ENCODE data around the gene PIEZO1. TPM values are rescaled to one million over a fixed set of nuclear protein-coding genes. Genes with fewer than 3 reads are reported as not detected.

PIEZO1 gene
- polyA plus RNA-seq, 1 experiment = 139 TPM

DNA sequence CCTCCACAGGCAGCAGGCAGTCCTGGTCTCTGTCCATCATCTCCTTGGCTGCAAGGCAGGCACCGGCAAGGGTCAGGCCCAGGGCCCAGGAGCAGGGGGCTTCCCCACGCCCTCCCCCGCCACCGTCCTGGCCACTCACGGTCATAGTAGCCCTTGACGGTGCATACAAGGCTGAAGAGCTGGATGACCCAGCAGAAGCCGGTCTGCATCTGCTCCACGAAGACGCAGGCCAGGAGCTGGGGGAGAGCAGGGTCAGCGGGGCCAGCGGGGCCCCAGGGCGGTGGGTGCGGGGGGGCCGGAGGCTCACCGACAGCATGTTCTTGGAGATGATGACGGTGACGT lies 58.6 kb downstream of the PIEZO1 start:
- Histone ChIP-seq H3K36me3 (ENCODE audit: control insufficient read depth, insufficient read depth, low read length) (peaks cover 61% of the 10 kb centered on the region), H3K27me3 (ENCODE audit: control insufficient read depth, insufficient read depth, low read length) (no peaks in the 10 kb centered on the region), H3K4me3 (ENCODE audit: low read depth, low read length) (no peak overlapping the region)
- TF ChIP-seq, protein P1, sequence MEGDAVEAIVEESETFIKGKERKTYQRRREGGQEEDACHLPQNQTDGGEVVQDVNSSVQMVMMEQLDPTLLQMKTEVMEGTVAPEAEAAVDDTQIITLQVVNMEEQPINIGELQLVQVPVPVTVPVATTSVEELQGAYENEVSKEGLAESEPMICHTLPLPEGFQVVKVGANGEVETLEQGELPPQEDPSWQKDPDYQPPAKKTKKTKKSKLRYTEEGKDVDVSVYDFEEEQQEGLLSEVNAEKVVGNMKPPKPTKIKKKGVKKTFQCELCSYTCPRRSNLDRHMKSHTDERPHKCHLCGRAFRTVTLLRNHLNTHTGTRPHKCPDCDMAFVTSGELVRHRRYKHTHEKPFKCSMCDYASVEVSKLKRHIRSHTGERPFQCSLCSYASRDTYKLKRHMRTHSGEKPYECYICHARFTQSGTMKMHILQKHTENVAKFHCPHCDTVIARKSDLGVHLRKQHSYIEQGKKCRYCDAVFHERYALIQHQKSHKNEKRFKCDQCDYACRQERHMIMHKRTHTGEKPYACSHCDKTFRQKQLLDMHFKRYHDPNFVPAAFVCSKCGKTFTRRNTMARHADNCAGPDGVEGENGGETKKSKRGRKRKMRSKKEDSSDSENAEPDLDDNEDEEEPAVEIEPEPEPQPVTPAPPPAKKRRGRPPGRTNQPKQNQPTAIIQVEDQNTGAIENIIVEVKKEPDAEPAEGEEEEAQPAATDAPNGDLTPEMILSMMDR (IDR thresholded peaks at IDR 0.05; ENCODE audit: insufficient read depth, low read depth, low read length) = no peak
- POLR2A ChIA-PET = no interaction called here
- no peak for DNase-seq (ENCODE audit: low read depth)
- CTCF ChIA-PET = interaction anchor here (1.1 to 1.6 kb wide), 2 partner anchors 11 kb away, joined by 3 to 6 read pairs; no protein-coding TSS in a partner anchor

DNA sequence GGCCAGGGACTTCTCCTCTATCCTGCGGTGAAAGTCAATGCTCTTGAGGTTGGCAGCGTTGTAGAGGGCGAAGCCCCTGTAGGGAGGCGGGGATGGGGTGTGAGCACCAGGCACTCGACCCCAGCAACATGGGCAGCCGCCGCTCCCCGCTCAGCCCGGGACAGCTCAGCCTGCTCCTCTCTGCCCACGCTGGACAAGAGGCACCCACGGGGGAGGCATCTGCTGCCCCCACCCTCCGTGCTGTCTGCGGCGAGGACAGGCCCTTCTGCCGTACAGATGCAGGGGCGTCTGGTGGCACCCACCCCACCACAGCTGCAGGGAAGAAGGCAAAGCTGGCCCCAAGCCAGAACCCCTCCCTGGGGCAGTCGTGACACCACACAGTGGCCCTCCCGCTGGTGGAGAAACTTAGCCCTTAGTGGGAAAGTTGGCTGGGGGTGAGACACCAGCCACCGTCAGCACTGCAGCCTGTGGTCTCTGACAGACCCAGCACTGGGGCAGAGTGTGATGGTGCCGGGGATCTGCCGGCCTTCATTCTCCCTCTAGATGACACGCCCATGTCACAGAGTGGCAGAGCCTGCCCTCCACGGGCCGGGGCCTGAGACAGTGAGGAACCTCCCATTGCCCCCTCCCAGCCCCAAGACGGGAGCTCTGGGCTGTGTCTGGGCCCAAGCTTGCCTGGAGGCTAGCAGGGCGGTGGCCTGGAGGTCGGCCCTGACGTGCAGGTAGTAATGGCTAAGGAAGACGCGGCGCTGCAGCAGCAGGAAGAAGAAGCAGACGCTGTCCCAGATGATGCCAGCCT lies 59.2 kb downstream of the PIEZO1 start:
- peaks cover 62% of the 10 kb centered on the region for H3K36me3 ChIP-seq (ENCODE audit: control insufficient read depth, insufficient read depth, low read length)
- CTCF ChIA-PET = interaction anchor here (1.1 kb wide), 1 partner anchor 12 kb away, joined by 3 read pairs; no protein-coding TSS in a partner anchor
- DNase-seq (ENCODE audit: low read depth) = no peak

DNA sequence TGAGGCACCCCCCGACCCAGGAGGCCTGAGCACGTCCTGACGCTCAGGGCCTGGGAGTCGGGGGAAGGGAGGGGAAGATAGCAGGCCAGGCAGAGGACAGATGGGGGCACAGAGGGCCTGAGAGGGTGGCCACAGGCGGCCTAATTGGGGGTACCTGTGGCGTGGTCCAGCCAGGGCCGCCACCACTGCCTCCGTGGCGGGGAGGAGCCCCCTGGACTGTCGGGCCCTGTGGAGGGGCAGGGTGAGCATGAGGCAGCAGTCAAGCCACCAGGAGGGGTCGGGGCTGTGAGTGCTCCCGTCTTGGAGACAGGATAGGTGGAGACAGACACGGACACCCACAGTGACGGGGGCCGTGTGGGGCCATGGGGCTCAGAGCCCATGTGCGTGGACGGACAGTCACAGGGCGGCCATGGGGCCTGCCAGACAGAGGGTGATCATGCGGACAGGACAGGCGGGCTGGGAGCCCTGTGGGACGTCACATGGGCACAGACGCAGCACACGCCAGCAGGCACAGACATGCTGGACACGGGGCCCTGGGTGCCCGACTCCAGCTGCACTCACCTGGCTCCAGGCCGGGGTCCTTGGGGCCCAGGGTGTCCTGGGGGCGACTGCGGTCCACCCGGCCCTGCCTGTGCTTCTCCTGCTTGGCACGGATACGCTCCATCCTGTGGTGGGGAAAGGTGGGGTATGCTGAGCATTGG lies 60.0 kb downstream of the PIEZO1 start:
- POLR2A ChIA-PET = no interaction called here
- TF ChIP-seq, protein P1 (IDR thresholded peaks at IDR 0.05; ENCODE audit: insufficient read depth, low read depth, low read length) = no peak
- no peak for DNase-seq (ENCODE audit: low read depth)
- Histone ChIP-seq H3K27me3 (ENCODE audit: control insufficient read depth, insufficient read depth, low read length) (no peaks in the 10 kb centered on the region), H3K36me3 (ENCODE audit: control insufficient read depth, insufficient read depth, low read length) (peaks cover 65% of the 10 kb centered on the region), H3K4me3 (ENCODE audit: low read depth, low read length) (no peak overlapping the region)
- CTCF ChIA-PET = interaction anchor here (1.1 kb wide), 1 partner anchor 13 kb away, joined by 3 read pairs; no protein-coding TSS in a partner anchor

More for the DNA sequence above, 59.2 kb downstream of the PIEZO1 start:
- no peak overlapping the region for H3K4me3 ChIP-seq (ENCODE audit: low read depth, low read length)
- TF ChIP-seq, protein P1 (IDR thresholded peaks at IDR 0.05; ENCODE audit: insufficient read depth, low read depth, low read length) = no peak
- H3K27me3 ChIP-seq (ENCODE audit: control insufficient read depth, insufficient read depth, low read length) = no peaks in the 10 kb centered on the region
- POLR2A ChIA-PET = no interaction called here

DNA sequence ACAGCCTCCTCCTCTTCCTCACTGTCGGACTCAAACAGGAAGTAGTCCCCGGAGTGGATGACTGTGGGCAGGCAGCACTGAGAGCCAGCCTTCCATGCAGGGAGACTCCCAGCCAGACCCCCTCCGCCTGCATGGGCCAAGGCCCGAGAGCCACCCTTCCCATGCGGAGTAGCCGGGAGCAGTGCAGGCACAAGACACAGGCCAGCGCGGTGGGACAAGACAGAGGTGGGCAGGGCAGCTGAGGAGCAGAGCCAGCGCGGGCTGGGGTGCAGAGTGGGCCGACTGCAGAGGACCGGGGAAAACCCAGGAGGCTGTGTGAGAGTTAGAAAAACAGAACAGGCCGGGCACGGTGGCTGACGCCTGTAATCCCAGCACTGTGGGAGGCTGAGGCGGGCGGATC lies 61.1 kb downstream of the PIEZO1 start:
- Histone ChIP-seq H3K36me3 (ENCODE audit: control insufficient read depth, insufficient read depth, low read length) (peaks cover 72% of the 10 kb centered on the region), H3K27me3 (ENCODE audit: control insufficient read depth, insufficient read depth, low read length) (no peaks in the 10 kb centered on the region), H3K4me3 (ENCODE audit: low read depth, low read length) (no peak overlapping the region)
- CTCF ChIA-PET = no interaction called here
- POLR2A ChIA-PET = no interaction called here
- TF ChIP-seq, protein P1 (IDR thresholded peaks at IDR 0.05; ENCODE audit: insufficient read depth, low read depth, low read length) = no peak
- no peak for DNase-seq (ENCODE audit: low read depth)

DNA sequence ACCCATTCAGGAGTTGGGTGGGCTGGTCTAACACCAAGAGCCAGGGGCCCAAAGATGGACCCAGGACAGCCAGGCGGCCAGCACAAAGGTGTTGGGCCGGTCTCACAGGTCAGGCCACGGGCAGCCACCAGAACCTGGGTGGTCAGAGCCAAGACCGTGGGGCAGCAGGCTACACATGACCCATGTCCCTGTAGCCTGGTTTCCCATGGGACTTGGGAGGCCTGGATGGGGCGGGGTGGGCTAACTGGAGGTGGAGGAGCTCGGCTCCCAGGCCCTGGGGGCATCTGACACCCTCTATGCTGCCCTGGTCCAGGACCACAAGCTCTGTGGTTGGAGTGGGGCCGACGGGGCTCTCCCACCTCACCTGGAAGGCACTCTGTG lies 61.5 kb downstream of the PIEZO1 start:
- H3K36me3 ChIP-seq (ENCODE audit: control insufficient read depth, insufficient read depth, low read length) = peaks cover 76% of the 10 kb centered on the region
- ChIA-PET CTCF (no interaction called here), POLR2A (no interaction called here)
- H3K4me3 ChIP-seq (ENCODE audit: low read depth, low read length) = no peak overlapping the region
- TF ChIP-seq, protein P1 (IDR thresholded peaks at IDR 0.05; ENCODE audit: insufficient read depth, low read depth, low read length) = no peak
- no peaks in the 10 kb centered on the region for H3K27me3 ChIP-seq (ENCODE audit: control insufficient read depth, insufficient read depth, low read length)
- DNase-seq (ENCODE audit: low read depth) = no peak

Measured in BJ (cell line).